Stimulated activated naive B cell treated with anti-CD40 and anti-IgM and Interleukin-4, amounts not matched to agents 10 μg/mL and 1 μg/mL and 100 μg/mL, for 72 hours (primary cell): ENCODE results near the gene PHF10.
A peak's percentile ranks its signal among the peaks of the same experiment; 100 is the strongest.
"Not testable (repeated sequence)": the region's sequence is repeated elsewhere in the genome, so short reads cannot be mapped to it uniquely, and the experiment has no call there.

ENCODE experiments used
- ATAC-seq, 2 donors: fragments of 150-1000 bp; cut with Tn5 transposase; replicated peaks; 2 replicates each; pipeline ENCODE4 v1.10.0; 2021; ENCODE audit warnings: moderate library complexity in 1 of 2
- DNase-seq: peaks from one replicate; pipeline ENCODE4 v3.0.0; 2021
- H3K27ac Mint-ChIP-seq: one replicate; pipeline ENCODE4 v1.8.0; 2022; ENCODE audit warnings: mild to moderate bottlenecking, mixed read lengths
- H3K27me3 Mint-ChIP-seq, 2 donors: one replicate each; pipeline ENCODE4 v1.8.0; 2022; ENCODE audit warnings: mixed read lengths in 2 of 2
- H3K36me3 Mint-ChIP-seq, 2 donors: one replicate each; pipeline ENCODE4 v1.8.0; 2022; ENCODE audit warnings: mixed read lengths in 2 of 2, mild to moderate bottlenecking in 1 of 2
- H3K4me1 Mint-ChIP-seq, 2 donors: one replicate each; pipeline ENCODE4 v1.8.0; 2022; ENCODE audit warnings: mixed read lengths in 2 of 2, mild to moderate bottlenecking in 1 of 2
- H3K4me3 Mint-ChIP-seq, 2 donors: one replicate each; pipeline ENCODE4 v1.8.0; 2022; ENCODE audit warnings: mild to moderate bottlenecking in 2 of 2, mixed read lengths in 2 of 2, moderate library complexity in 1 of 2
- H3K9me3 Mint-ChIP-seq, 2 donors: one replicate each; pipeline ENCODE4 v1.8.0; 2022; ENCODE audit warnings: mixed read lengths in 2 of 2, mild to moderate bottlenecking in 1 of 2

Gene PHF10

GRCh38 chr6:169709293-169709692 is 15.0 kb downstream of the PHF10 start:
- ATAC-seq (peak; percentile 82 to 86), DNase-seq (no peak)
- no peaks in the 10 kb centered on the region for H3K27me3 Mint-ChIP-seq
- peaks cover 12 to 43% of the 10 kb centered on the region in 2 donors for H3K4me1 Mint-ChIP-seq
- peak overlapping the region in 1 of 2 donors; percentile 41 for H3K4me3 Mint-ChIP-seq
- no peak overlapping the region for H3K27ac Mint-ChIP-seq
- H3K36me3 Mint-ChIP-seq, result peaks cover 11 to 20% of the 10 kb centered on the region in 2 donors
- no peaks in the 10 kb centered on the region for H3K9me3 Mint-ChIP-seq

DNA sequence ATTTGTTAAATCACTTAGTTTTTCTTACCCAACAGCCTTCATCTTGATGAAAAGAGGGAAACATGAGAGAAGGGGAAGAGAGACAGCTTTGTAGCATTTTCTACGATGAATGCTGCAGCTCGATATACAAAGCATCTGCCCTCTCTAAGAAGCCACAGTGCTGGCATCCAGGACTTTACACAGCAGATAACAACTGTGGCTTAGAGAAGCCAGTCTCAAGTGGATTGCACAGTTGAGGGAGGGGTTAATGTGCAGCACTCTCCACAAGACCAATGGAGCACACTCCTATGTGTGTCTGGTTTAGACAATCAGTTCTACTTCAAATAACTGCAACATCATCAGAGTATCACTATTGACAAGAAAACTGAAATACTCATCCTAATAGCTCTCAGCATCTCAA is 16.5 kb downstream of the PHF10 start:
- no peak overlapping the region for H3K4me3 Mint-ChIP-seq
- DNase-seq, result no peak

GRCh38 chr6:169702840-169703246 is 21.5 kb downstream of the PHF10 start:
- peak overlapping the region; percentile 94 to 95 for H3K4me3 Mint-ChIP-seq
- H3K27ac Mint-ChIP-seq, result peak overlapping the region; percentile 92

More for the DNA sequence above, 16.5 kb downstream of the PHF10 start:
- Mint-ChIP-seq H3K36me3 (peaks cover 11 to 22% of the 10 kb centered on the region in 2 donors), H3K27ac (no peak overlapping the region), H3K4me1 (peaks cover 12 to 57% of the 10 kb centered on the region in 2 donors), H3K9me3 (no peaks in the 10 kb centered on the region), H3K27me3 (no peaks in the 10 kb centered on the region)
- ATAC-seq, result no peak

GRCh38 chr6:169701954-169702839 is 22.1 kb downstream of the PHF10 start, which contains the start of the genes C6orf120 and WDR27:
Gene C6orf120, plus strand, starts transcription at chr6:169702126. Its CDS starts 334 bp downstream, at chr6:169702460.
Gene WDR27, minus strand, starts transcription at chr6:169702029. Its CDS starts 13,024 bp downstream, at chr6:169689005.
- Mint-ChIP-seq H3K27me3 (no peaks in the 10 kb centered on the region), H3K27ac (peak within 1 kb of the TSS; percentile 97), H3K9me3 (no peaks in the 10 kb centered on the region), H3K4me3 (peak within 1 kb of the TSS; percentile 94 to 95), H3K36me3 (peaks cover 21 to 36% of the 10 kb centered on the region in 2 donors), H3K4me1 (peaks cover 18 to 57% of the 10 kb centered on the region in 2 donors)
- DNase-seq, result peak; percentile 98
- ATAC-seq, result peak; percentile 94 to 95

More at GRCh38 chr6:169702840-169703246, 21.5 kb downstream of the PHF10 start:
- DNase-seq, result no peak
- H3K27me3 Mint-ChIP-seq, result no peaks in the 10 kb centered on the region
- H3K36me3 Mint-ChIP-seq, result peaks cover 17 to 32% of the 10 kb centered on the region in 2 donors
- H3K9me3 Mint-ChIP-seq, result no peaks in the 10 kb centered on the region
- ATAC-seq, result peak; percentile 9 to 10
- H3K4me1 Mint-ChIP-seq, result peaks cover 18 to 63% of the 10 kb centered on the region in 2 donors

GRCh38 chr6:169701311-169701953 is 22.9 kb downstream of the PHF10 start:
- Mint-ChIP-seq H3K9me3 (peaks cover 0 to under 1% of the 10 kb centered on the region in 2 donors), H3K27me3 (no peaks in the 10 kb centered on the region), H3K36me3 (peaks cover 23 to 39% of the 10 kb centered on the region in 2 donors), H3K4me3 (peak overlapping the region; percentile 94 to 95), H3K4me1 (peaks cover 17 to 51% of the 10 kb centered on the region in 2 donors), H3K27ac (peak overlapping the region; percentile 97)
- DNase-seq (no peak), ATAC-seq (peak; percentile 7 to 8)

- peaks cover 29 to 46% of the 10 kb centered on the region in 2 donors for H3K36me3 Mint-ChIP-seq
- H3K27me3 Mint-ChIP-seq, result no peaks in the 10 kb centered on the region
- peaks cover 14 to 41% of the 10 kb centered on the region in 2 donors for H3K4me1 Mint-ChIP-seq
- no peak for DNase-seq
- peak overlapping the region in 1 of 2 donors; percentile 22 for H3K4me3 Mint-ChIP-seq
- peaks cover 4 to 6% of the 10 kb centered on the region in 2 donors for H3K9me3 Mint-ChIP-seq
- ATAC-seq, result no peak
- no peak overlapping the region for H3K27ac Mint-ChIP-seq
Observed at GRCh38 chr6:169700296-169700695, 24.0 kb downstream of the PHF10 start.

DNA sequence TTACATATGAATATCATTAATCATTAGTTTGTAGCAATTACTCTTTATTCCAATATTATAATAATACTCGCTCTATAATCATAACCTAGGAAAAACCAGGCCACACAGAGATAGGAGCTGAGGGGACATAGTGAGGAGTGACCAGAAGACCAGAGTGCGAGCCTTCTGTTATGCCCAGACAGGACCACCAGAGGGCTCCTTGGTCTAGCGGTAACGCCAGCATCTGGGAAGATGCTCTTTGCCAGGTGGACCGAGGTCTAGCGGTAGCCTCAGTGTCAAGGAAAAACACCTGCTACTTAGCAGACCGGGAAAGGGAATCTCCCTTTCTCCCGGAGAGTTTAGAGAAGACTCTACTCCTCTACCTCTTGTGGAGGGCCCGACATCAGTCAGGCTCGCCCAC is 27.2 kb downstream of the PHF10 start:
- DNase-seq, ATAC-seq, H3K27me3 Mint-ChIP-seq, H3K27ac Mint-ChIP-seq, H3K4me3 Mint-ChIP-seq: not testable (repeated sequence)
- Mint-ChIP-seq H3K4me1 (peaks cover 11 to 28% of the 10 kb centered on the region in 2 donors), H3K9me3 (peaks cover 11% of the 10 kb centered on the region in 2 donors), H3K36me3 (peaks cover 43 to 55% of the 10 kb centered on the region in 2 donors)

DNA sequence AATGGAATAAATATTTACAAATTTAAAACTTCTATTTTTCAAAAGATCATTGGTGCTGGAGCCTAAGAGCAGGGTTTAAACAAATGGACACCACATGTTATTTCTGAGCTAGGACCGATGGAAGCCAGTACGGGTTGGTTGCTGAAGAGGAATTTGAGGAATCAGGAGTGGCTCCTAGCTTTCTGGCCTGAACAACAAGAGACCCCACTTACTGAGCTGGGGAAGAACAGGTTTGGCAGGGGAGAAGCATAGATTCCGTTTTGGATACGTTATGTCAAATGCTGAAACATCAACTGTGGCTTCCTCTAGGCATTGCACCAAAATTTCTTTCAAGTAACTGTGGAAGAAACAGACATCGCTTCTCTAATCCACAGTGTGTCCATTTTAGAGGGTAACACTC is 29.2 kb downstream of the PHF10 start:
- H3K4me3 Mint-ChIP-seq, result no peak overlapping the region
- peaks cover 12 to 29% of the 10 kb centered on the region in 2 donors for H3K4me1 Mint-ChIP-seq
- no peak for ATAC-seq
- no peak for DNase-seq
- H3K27ac Mint-ChIP-seq, result no peak overlapping the region
- H3K36me3 Mint-ChIP-seq, result peaks cover 46 to 66% of the 10 kb centered on the region in 2 donors
- no peaks in the 10 kb centered on the region for H3K27me3 Mint-ChIP-seq
- H3K9me3 Mint-ChIP-seq, result peaks cover 11 to 13% of the 10 kb centered on the region in 2 donors

GRCh38 chr6:169692516-169692915 is 31.8 kb downstream of the PHF10 start:
- no peak overlapping the region for H3K4me3 Mint-ChIP-seq
- ATAC-seq (no peak), DNase-seq (no peak)
- H3K27ac Mint-ChIP-seq, result no peak overlapping the region
- H3K4me1 Mint-ChIP-seq, result peaks cover 5 to 19% of the 10 kb centered on the region in 2 donors
- H3K27me3 Mint-ChIP-seq, result no peaks in the 10 kb centered on the region
- H3K9me3 Mint-ChIP-seq, result peaks cover 11 to 13% of the 10 kb centered on the region in 2 donors
- H3K36me3 Mint-ChIP-seq, result peaks cover 47 to 70% of the 10 kb centered on the region in 2 donors

GRCh38 chr6:169691260-169691659 is 33.0 kb downstream of the PHF10 start:
- peaks cover 5 to 19% of the 10 kb centered on the region in 2 donors for H3K4me1 Mint-ChIP-seq
- no peaks in the 10 kb centered on the region for H3K27me3 Mint-ChIP-seq
- no peak for DNase-seq
- no peak for ATAC-seq
- no peak overlapping the region for H3K4me3 Mint-ChIP-seq
- peaks cover 16 to 17% of the 10 kb centered on the region in 2 donors for H3K9me3 Mint-ChIP-seq
- peaks cover 47 to 71% of the 10 kb centered on the region in 2 donors for H3K36me3 Mint-ChIP-seq
- H3K27ac Mint-ChIP-seq, result no peak overlapping the region

DNA sequence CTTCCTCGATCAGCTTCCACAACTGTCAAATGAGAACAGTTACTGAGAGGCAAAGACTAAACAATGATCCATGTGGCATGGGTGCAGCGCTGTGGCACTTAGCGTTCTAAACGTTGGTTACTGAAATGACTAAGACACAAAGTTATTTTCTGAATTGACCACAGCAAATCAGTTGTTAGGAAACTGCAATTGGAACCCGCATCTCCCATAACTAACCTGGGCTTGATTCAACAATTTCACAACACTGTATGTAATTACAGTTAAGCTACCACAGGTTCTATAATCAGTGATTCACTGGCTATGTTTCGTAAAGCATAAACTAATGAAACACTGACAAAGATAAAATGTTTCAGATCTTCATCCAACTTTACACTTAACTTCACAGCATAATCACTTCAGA is 35.0 kb downstream of the PHF10 start:
- Mint-ChIP-seq H3K4me3 (no peak overlapping the region), H3K36me3 (peaks cover 53 to 74% of the 10 kb centered on the region in 2 donors), H3K27me3 (no peaks in the 10 kb centered on the region), H3K9me3 (peaks cover 25 to 26% of the 10 kb centered on the region in 2 donors), H3K4me1 (peaks cover 8 to 19% of the 10 kb centered on the region in 2 donors), H3K27ac (no peak overlapping the region)
- no peak for DNase-seq
- ATAC-seq, result no peak

DNA sequence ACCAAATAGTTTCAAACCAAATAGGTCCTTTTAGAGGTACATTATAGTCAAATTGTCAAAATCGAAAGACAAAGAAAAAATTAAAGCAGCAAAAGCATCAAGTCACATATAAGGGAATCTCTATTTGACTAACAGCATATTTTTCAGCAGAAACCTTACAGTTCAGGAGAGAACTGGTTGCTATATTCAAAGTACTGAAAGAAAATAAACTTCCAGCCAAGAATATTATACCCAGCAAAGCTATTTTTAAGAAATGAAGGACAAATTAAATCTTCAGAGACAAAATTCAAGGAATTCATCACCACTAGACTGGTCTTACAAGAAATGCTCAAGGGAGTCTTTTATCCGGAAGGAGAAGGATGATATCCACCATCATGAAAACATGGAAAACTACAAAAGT is 38.4 kb downstream of the PHF10 start:
- Mint-ChIP-seq H3K36me3 (peaks cover 59 to 84% of the 10 kb centered on the region in 2 donors), H3K4me3 (no peak overlapping the region)

GRCh38 chr6:169684056-169684455 is 40.2 kb downstream of the PHF10 start:
- Mint-ChIP-seq H3K9me3 (peaks cover 23 to 30% of the 10 kb centered on the region in 2 donors), H3K36me3 (peaks cover 61 to 85% of the 10 kb centered on the region in 2 donors), H3K27ac (no peak overlapping the region), H3K4me3 (no peak overlapping the region), H3K27me3 (no peaks in the 10 kb centered on the region), H3K4me1 (peaks cover 10 to 16% of the 10 kb centered on the region in 2 donors)
- DNase-seq, result no peak
- no peak for ATAC-seq

More for the DNA sequence above, 38.4 kb downstream of the PHF10 start:
- H3K9me3 Mint-ChIP-seq, result peaks cover 21 to 23% of the 10 kb centered on the region in 2 donors
- H3K4me1 Mint-ChIP-seq, result peaks cover 15 to 22% of the 10 kb centered on the region in 2 donors
- H3K27ac Mint-ChIP-seq, result no peak overlapping the region
- H3K27me3 Mint-ChIP-seq, result no peaks in the 10 kb centered on the region
- no peak for DNase-seq
- no peak for ATAC-seq

- H3K27ac Mint-ChIP-seq, result no peak overlapping the region
- no peak for ATAC-seq
- H3K9me3 Mint-ChIP-seq, result peaks cover 9 to 11% of the 10 kb centered on the region in 2 donors
- no peak overlapping the region for H3K4me3 Mint-ChIP-seq
- DNase-seq, result no peak
- H3K36me3 Mint-ChIP-seq, result peaks cover 53 to 74% of the 10 kb centered on the region in 2 donors
- no peaks in the 10 kb centered on the region for H3K27me3 Mint-ChIP-seq
- H3K4me1 Mint-ChIP-seq, result peaks cover under 1 to 8% of the 10 kb centered on the region in 2 donors
Observed at GRCh38 chr6:169678342-169678741, 46.0 kb downstream of the PHF10 start.
